HG02610 (cell line): ENCODE results near the gene GUSB.
"Not testable (repeated sequence)": the region's sequence is repeated elsewhere in the genome, so short reads cannot be mapped to it uniquely, and the experiment has no call there.

ENCODE experiments used
- ATAC-seq: cut with Tn5 transposase; IDR thresholded peaks from one replicate; pipeline ENCODE4 v1.9.1; 2021; ENCODE audit warnings: mild to moderate bottlenecking, moderate library complexity; ENCODE audit not compliant: unreplicated experiment

GUSB gene

GRCh38 chr7:65976659-65977196, 5.3 kb downstream of the GUSB start:
- no peak for ATAC-seq

- ATAC-seq = no peak
These were observed 6.1 kb downstream of the GUSB start for GRCh38 chr7:65975814-65976445.

- ATAC-seq = no peak
These were observed 7.1 kb downstream of the GUSB start for GRCh38 chr7:65974876-65975275.

- no peak for ATAC-seq
These were observed 7.7 kb downstream of the GUSB start for GRCh38 chr7:65974191-65974801.

- no peak for ATAC-seq
These were observed 9.0 kb downstream of the GUSB start for GRCh38 chr7:65972976-65973375.

- no peak for ATAC-seq
These were observed 11.0 kb downstream of the GUSB start for GRCh38 chr7:65971021-65971420.

- no peak for ATAC-seq
These were observed 13.5 kb downstream of the GUSB start for GRCh38 chr7:65968256-65969185.

- no peak for ATAC-seq
These were observed 14.5 kb downstream of the GUSB start for GRCh38 chr7:65967361-65968155.

GRCh38 chr7:65966146-65966545, 15.9 kb downstream of the GUSB start:
- no peak for ATAC-seq

- not testable (repeated sequence) for ATAC-seq
These were observed 17.3 kb downstream of the GUSB start for GRCh38 chr7:65964671-65965070.

- no peak for ATAC-seq
These were observed 20.0 kb downstream of the GUSB start for GRCh38 chr7:65962033-65962432.

GRCh38 chr7:65960351-65961074, 21.5 kb downstream of the GUSB start:
- ATAC-seq = no peak

- ATAC-seq = no peak
These were observed 26.3 kb downstream of the GUSB start for GRCh38 chr7:65955718-65956117.

- no peak for ATAC-seq
These were observed 28.0 kb downstream of the GUSB start for GRCh38 chr7:65953890-65954450.

- no peak for ATAC-seq
These were observed 28.9 kb downstream of the GUSB start for GRCh38 chr7:65953001-65953720.

GRCh38 chr7:65951837-65952578, 30.0 kb downstream of the GUSB start:
- no peak for ATAC-seq

- ATAC-seq = no peak
These were observed 35.1 kb downstream of the GUSB start for GRCh38 chr7:65946904-65947303.

- ATAC-seq = not testable (repeated sequence)
These were observed 36.2 kb downstream of the GUSB start for GRCh38 chr7:65945787-65946186.
